GM12878 (cell line): ENCODE data around the gene IFNLR1. TPM values are rescaled to one million over a fixed set of nuclear protein-coding genes. Genes with fewer than 3 reads are reported as not detected.

Source experiments
- ATAC-seq: fragments of 200-7000 bp; cut with Tn5 transposase; 3 replicates; pipeline ENCODE4 v1.9.1; 2020; ENCODE audit warnings: mild to moderate bottlenecking, moderate library complexity
- BruUV-seq: library from RNA; stranded (reverse); fragments of 400-500 nt; replicated peaks from 2 replicates; lab custom pipeline; 2021; lab: Mats Ljungman, UMichigan
- CTCF ChIA-PET: fragments of 300-600 bp; sonication (Branson Sonifier 250); formaldehyde crosslinking; extraction: SDS; loops from one replicate; lab custom pipeline; 2021; ENCODE audit warnings: inconsistent platforms; lab: Yijun Ruan, JAX
- POLR2A ChIA-PET: fragments of 350-600 bp; formaldehyde crosslinking; extraction: SDS; loops from one replicate; lab custom pipeline; 2021; ENCODE audit warnings: inconsistent platforms; lab: Charles Lee
- RAD21 ChIA-PET: fragments of 300-600 bp; sonication (Branson Sonifier 250); formaldehyde crosslinking; loops from one replicate; lab custom pipeline; 2023; ENCODE audit warnings: antibody characterized with exemption; ENCODE audit not compliant: unreplicated experiment; lab: Charles Lee
- SMC1A ChIA-PET: fragments of 300-600 bp; sonication (Branson Sonifier 250); formaldehyde crosslinking; loops from one replicate; lab custom pipeline; 2023; ENCODE audit not compliant: unreplicated experiment, uncharacterized antibody; lab: Charles Lee
- DNase-seq: peaks from one replicate; pipeline ENCODE4 v3.0.0-alpha.2; 2011; ENCODE audit warnings: low read depth, low spot score
- FAIRE-seq: peaks from 3 replicates; lab custom pipeline; 2011; peaks lifted over from hg19 to GRCh38; lab: Jason Lieb, UNC
- H2AFZ ChIP-seq: 2 replicates; pipeline ENCODE4 v1.6.0; 2011; ENCODE audit warnings: low read depth, low read length, control low read depth; ENCODE audit not compliant: control insufficient read depth
- H3K27ac ChIP-seq: 2 replicates; pipeline ENCODE4 v1.5.1; 2011; ENCODE audit warnings: control low read depth; ENCODE audit not compliant: control insufficient read depth, insufficient read depth
- H3K27me3 ChIP-seq, 2 experiments: replicated peaks in 1 of 2; 2 replicates each; pipeline versions ENCODE4 v1.6.0 to v1.6.1; 2011; ENCODE audit warnings: low read length in 1 of 2; ENCODE audit not compliant: control insufficient read depth in 2 of 2, insufficient read depth in 2 of 2
- H3K36me3 ChIP-seq, 2 experiments: 2 replicates each; pipeline ENCODE4 v1.5.1; 2011; ENCODE audit warnings: low read length in 1 of 2; ENCODE audit not compliant: control insufficient read depth in 2 of 2, insufficient read depth in 2 of 2
- H3K4me1 ChIP-seq: 2 replicates; pipeline ENCODE4 v1.6.1; 2011; ENCODE audit warnings: mild to moderate bottlenecking, low read length, moderate library complexity, mixed read lengths; ENCODE audit not compliant: control insufficient read depth, insufficient read depth
- H3K4me2 ChIP-seq: 2 replicates; pipeline ENCODE4 v1.6.0; 2011; ENCODE audit warnings: control low read depth; ENCODE audit not compliant: control insufficient read depth, insufficient read depth
- H3K4me3 ChIP-seq: fragments of 200-600 bp; sonication (generic); 2 replicates; pipeline ENCODE4 v1.5.1; 2016
- H3K79me2 ChIP-seq: 2 replicates; pipeline ENCODE4 v1.6.0; 2011; ENCODE audit warnings: low read length; ENCODE audit not compliant: control insufficient read depth, insufficient read depth
- H3K9ac ChIP-seq: 2 replicates; pipeline ENCODE4 v1.8.0; 2011; ENCODE audit warnings: low read length, control low read depth, mixed read lengths; ENCODE audit not compliant: control insufficient read depth, insufficient read depth
- H3K9me3 ChIP-seq: replicated peaks from 3 replicates; pipeline ENCODE4 v1.5.1; 2011; ENCODE audit warnings: mild to moderate bottlenecking, low read length; ENCODE audit not compliant: control insufficient read depth, insufficient read depth
- H4K20me1 ChIP-seq: 2 replicates; pipeline ENCODE4 v1.6.0; 2011; ENCODE audit not compliant: control insufficient read depth, insufficient read depth
- CHD2 ChIP-seq: IDR thresholded peaks from 2 replicates; pipeline ENCODE4 v1.6.1; 2011; ENCODE audit warnings: low read depth, low read length, improper control_type of control experiment, borderline replicate concordance
- HCFC1 ChIP-seq: fragments of 150-350 bp; IDR thresholded peaks from 2 replicates; pipeline ENCODE4 v1.6.1; 2014; ENCODE audit warnings: low read length
- KAT2A ChIP-seq: conservative IDR thresholded peaks from 2 replicates; pipeline ENCODE4 v1.6.1; 2011; ENCODE audit warnings: low read depth, low read length; ENCODE audit not compliant: control insufficient read depth
- MTA3 ChIP-seq: IDR thresholded peaks from 2 replicates; pipeline ENCODE4 v1.6.1; 2012; ENCODE audit warnings: low read length, inconsistent platforms, borderline replicate concordance
- MYB ChIP-seq: fragments of 150-350 bp; IDR thresholded peaks from 2 replicates; pipeline ENCODE4 v1.6.1; 2014; ENCODE audit warnings: mild to moderate bottlenecking, low read depth, low read length, borderline replicate concordance
- NR2F1 ChIP-seq: fragments of 450-650 bp; conservative IDR thresholded peaks from 2 replicates; pipeline ENCODE4 v1.6.1; 2017; ENCODE audit warnings: mild to moderate bottlenecking
- RUNX3 ChIP-seq: IDR thresholded peaks from 2 replicates; pipeline ENCODE4 v1.6.1; 2012; ENCODE audit warnings: low read length, inconsistent platforms
- SIX5 ChIP-seq: IDR thresholded peaks from 2 replicates; pipeline ENCODE4 v1.6.1; 2011; ENCODE audit warnings: mild to moderate bottlenecking, low read depth, low read length, moderate library complexity; ENCODE audit not compliant: severe bottlenecking
- SUPT20H ChIP-seq: IDR thresholded peaks from 2 replicates; pipeline ENCODE4 v1.6.1; 2011; ENCODE audit warnings: low read depth, mild to moderate bottlenecking, low read length, moderate library complexity, borderline replicate concordance; ENCODE audit not compliant: control insufficient read depth
- TBL1XR1 ChIP-seq: IDR thresholded peaks from 2 replicates; pipeline ENCODE4 v1.6.1; 2012; ENCODE audit warnings: low read depth, low read length, improper control_type of control experiment
- ZNF622 ChIP-seq: fragments of 450-650 bp; IDR thresholded peaks from 2 replicates; pipeline ENCODE4 v1.6.1; 2017; ENCODE audit warnings: mild to moderate bottlenecking, inconsistent platforms
- WGBS: methylation state at CpG from one replicate; pipeline ENCODE4 v1.1.6; 2016; ENCODE audit warnings: low lambda C conversion rate; ENCODE audit not compliant: insufficient replicate concordance, insufficient coverage; ENCODE audit errors: missing lambda C conversion rate; 5-methylcytosine and 5-hydroxymethylcytosine counted together
- in situ Hi-C: fragments of 300-500 bp; cut with MboI; formaldehyde crosslinking; loops from 9 replicates; pipeline ENCODE4 v1.14.3; 2018; ENCODE audit warnings: mixed read lengths
- intact Hi-C: fragments of 100-400 bp; cut with micrococcal nuclease; formaldehyde crosslinking; loops from one replicate; pipeline ENCODE4 v1.14.2; 2022; ENCODE audit not compliant: unreplicated experiment
- polyA plus RNA-seq, 11 experiments: library from polyadenylated mRNA; depleted of rRNA in 4 of 11; unstranded in 6 of 11; stranded (reverse) in 5 of 11; fragments of >200 nt; fragmentation: Nextera tagmentation in 4 of 11; fragmentation: Illumina TruSeq in 1 of 11; extraction: Ambion mirVana in 4 of 11; extraction: Trizol in 1 of 11; gene quantifications; 1 replicate in 1 of 11; 2 replicates in 10 of 11; pipeline versions ENCODE4 v1.2.1 to v1.2.3, GENCODE V29; 2011 to 2016; ENCODE audit warnings: inconsistent platforms in 2 of 11, missing spikeins in 2 of 11, low read depth in 1 of 11
- total RNA-seq, 4 experiments: library from RNA; depleted of rRNA in 3 of 4; stranded (reverse); fragments of >200 nt in 3 of 4; fragmentation: Illumina TruSeq in 1 of 4; extraction: Trizol in 1 of 4; gene quantifications; 2 replicates each; pipeline versions ENCODE4 v1.2.1 to v1.2.3, GENCODE V29; 2013 to 2021

The IFNLR1 gene
- total and polyA plus RNA-seq, 10 of the 15 experiments (the other 5 are each of a cell fraction or from before 2014, with no cell fraction given) = 0.31 to 5.6 (median 3.9) TPM

GRCh38 chr1:24119859-24120756 lies 67.0 kb downstream of the IFNLR1 start:
- Histone ChIP-seq H3K27me3 (peaks cover 0 to 3% of the 10 kb centered on the region in 2 experiments; a peak in 2 of 4 replicates), H3K9me3 (no peaks in the 10 kb centered on the region), H3K4me2 (no peak overlapping the region), H3K9ac (no peak overlapping the region), H3K36me3 (no peaks in the 10 kb centered on the region), H3K27ac (no peak overlapping the region), H3K4me1 (no peaks in the 10 kb centered on the region), H3K79me2 (no peaks in the 10 kb centered on the region), H4K20me1 (no peaks in the 10 kb centered on the region), H3K4me3 (no peak overlapping the region), H2AFZ (no peak overlapping the region)
- DNase-seq (no peak), FAIRE-seq (no peak), ATAC-seq (no peak)
- in situ Hi-C loops (no loop called here), intact Hi-C loops (no loop called here)
- 35% methylated on average over 17 of the region's 17 CpGs for WGBS
- BruUV-seq = no TSS peak
- RAD21 ChIA-PET = interaction anchor here (1.2 kb wide), 1 partner anchor 49 kb away, joined by 3 read pairs; no protein-coding TSS in a partner anchor
- TF ChIP-seq KAT2A = no peak
- no peak for TF ChIP-seq NR2F1
- TF ChIP-seq CHD2 = no peak
- no peak for TF ChIP-seq SUPT20H
- no peak for TF ChIP-seq HCFC1
- no peak for TF ChIP-seq SIX5
- no peak for TF ChIP-seq ZNF622
- no peak for TF ChIP-seq TBL1XR1
- no peak for TF ChIP-seq MYB
- TF ChIP-seq MTA3 = no peak
- no peak for TF ChIP-seq RUNX3
- CTCF ChIA-PET = interaction anchor here (0.8 kb wide), 1 partner anchor 30 kb away, joined by 3 read pairs; no protein-coding TSS in a partner anchor
- SMC1A ChIA-PET = no interaction called here
- POLR2A ChIA-PET = no interaction called here
